ENCODE data around the gene EMC8. TPM values are rescaled to one million over a fixed set of nuclear protein-coding genes. Genes with fewer than 3 reads are reported as not detected.

The EMC8 gene
- total RNA-seq, 4 donors from 2014 or later = 11.8 to 26.6 (median 16.7) TPM

DNA sequence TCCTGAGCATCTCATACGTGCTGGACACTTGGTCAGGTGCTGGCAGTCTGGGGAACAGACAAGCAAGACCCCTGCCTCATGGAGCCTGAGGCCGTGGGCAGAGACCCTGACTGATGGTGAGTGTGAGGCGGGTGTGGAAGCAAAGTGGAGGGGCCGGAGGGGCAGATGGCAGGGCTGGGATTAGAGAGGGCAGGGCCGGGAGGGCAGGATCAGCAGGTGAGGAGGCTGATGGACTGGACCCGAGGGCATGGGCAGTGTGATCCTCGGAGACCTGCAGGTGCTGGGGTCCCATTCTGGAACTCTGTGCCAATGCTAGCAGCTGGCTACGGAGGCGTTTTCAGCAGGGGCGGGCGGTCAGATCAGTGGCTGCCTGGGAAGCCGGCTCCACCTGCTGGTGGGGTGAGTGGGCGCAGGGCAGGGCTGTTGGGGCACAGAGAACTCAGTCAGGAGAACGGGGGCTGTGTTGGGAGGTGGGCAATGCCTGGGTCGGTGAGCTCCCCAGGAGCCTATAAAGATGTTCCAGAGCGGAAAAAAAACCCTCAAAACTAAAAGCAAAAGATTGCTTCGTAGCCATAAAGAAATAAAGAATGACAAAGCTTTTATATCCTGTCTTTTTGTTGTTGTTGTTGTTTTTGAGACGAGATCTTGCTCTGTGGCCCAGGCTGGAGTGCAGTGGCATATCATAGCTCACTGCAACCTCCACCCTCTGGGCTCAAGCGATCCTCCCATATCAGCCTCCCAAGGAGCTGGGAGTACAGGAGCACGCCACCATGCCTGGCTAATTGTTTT, 39.5 kb downstream of the EMC8 start:
- no peak for TF ChIP-seq CTCF (IDR thresholded peaks at IDR 0.05)
- no peak for TF ChIP-seq POLR2A (IDR thresholded peaks at IDR 0.05)
- intact Hi-C loops (cut with DNase I; ENCODE audit: low total_unique reads) = no loop called here
- no peaks in the 10 kb centered on the region for H3K27me3 ChIP-seq

DNA sequence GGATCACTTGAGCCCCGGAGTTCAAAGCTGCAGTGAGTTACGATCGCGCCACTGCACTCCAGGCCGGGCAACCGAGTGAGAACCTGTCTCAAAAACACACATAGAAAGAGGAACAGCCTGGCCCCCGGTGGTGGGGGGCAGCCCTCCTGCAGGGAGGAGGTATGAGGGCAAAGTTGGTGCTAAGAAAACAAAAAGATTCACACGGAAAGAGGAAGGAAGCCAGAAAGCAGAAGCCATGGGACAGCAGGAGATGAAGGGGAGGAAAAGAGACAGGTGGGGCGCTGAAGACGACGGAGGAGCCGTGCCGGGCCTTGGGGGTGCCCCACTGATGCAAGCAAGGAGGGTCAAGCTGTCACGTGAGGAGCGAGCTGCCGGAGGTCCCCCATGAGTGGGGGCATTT, 40.2 kb downstream of the EMC8 start:
- intact Hi-C loops (cut with DNase I; ENCODE audit: low total_unique reads) = no loop called here
- no peaks in the 10 kb centered on the region for H3K27me3 ChIP-seq
- no peak overlapping the region for H3K27ac ChIP-seq
- no peaks in the 10 kb centered on the region for H3K4me1 ChIP-seq
- H3K4me3 ChIP-seq = no peak overlapping the region
- no peak for DNase-seq
- H3K9me3 ChIP-seq = no peaks in the 10 kb centered on the region
- no peaks in the 10 kb centered on the region for H3K36me3 ChIP-seq
- TF ChIP-seq CTCF (IDR thresholded peaks at IDR 0.05) (no peak), POLR2A (IDR thresholded peaks at IDR 0.05) (no peak)

More for the DNA sequence above, 39.5 kb downstream of the EMC8 start:
- H3K4me3 ChIP-seq = no peak overlapping the region
- no peak overlapping the region for H3K27ac ChIP-seq
- no peaks in the 10 kb centered on the region for H3K9me3 ChIP-seq
- no peaks in the 10 kb centered on the region for H3K36me3 ChIP-seq
- DNase-seq = no peak
- no peaks in the 10 kb centered on the region for H3K4me1 ChIP-seq

DNA sequence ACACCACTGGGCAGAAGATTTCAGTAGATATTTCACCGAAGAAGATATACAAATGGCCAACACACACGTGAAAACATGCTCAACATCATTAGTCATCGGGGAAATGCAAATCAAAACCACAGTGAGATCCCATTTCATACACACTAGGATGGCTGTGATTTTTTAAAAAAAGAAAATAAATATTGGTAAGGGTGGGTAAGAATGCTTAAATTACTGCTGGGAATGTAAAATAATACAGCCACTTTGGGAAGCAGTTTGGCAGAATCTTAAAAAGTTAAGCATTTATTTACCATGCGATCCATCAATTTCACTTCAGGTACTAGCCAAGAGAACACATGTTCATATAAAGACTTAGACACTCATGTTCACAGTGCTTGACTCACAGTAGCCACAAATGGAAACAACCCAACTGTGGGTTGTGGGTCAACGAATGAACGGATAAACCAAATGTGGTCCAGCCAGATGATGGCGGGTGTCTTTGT, 42.0 kb downstream of the EMC8 start:
- TF ChIP-seq POLR2A (IDR thresholded peaks at IDR 0.05) = no peak
- no peak for TF ChIP-seq CTCF (IDR thresholded peaks at IDR 0.05)
- H3K4me1 ChIP-seq = no peaks in the 10 kb centered on the region
- no peak overlapping the region for H3K4me3 ChIP-seq
- no peaks in the 10 kb centered on the region for H3K9me3 ChIP-seq
- intact Hi-C loops (cut with DNase I; ENCODE audit: low total_unique reads) = no loop called here
- no peak overlapping the region for H3K27ac ChIP-seq
- no peaks in the 10 kb centered on the region for H3K36me3 ChIP-seq
- DNase-seq = no peak
- H3K27me3 ChIP-seq = no peaks in the 10 kb centered on the region

DNA sequence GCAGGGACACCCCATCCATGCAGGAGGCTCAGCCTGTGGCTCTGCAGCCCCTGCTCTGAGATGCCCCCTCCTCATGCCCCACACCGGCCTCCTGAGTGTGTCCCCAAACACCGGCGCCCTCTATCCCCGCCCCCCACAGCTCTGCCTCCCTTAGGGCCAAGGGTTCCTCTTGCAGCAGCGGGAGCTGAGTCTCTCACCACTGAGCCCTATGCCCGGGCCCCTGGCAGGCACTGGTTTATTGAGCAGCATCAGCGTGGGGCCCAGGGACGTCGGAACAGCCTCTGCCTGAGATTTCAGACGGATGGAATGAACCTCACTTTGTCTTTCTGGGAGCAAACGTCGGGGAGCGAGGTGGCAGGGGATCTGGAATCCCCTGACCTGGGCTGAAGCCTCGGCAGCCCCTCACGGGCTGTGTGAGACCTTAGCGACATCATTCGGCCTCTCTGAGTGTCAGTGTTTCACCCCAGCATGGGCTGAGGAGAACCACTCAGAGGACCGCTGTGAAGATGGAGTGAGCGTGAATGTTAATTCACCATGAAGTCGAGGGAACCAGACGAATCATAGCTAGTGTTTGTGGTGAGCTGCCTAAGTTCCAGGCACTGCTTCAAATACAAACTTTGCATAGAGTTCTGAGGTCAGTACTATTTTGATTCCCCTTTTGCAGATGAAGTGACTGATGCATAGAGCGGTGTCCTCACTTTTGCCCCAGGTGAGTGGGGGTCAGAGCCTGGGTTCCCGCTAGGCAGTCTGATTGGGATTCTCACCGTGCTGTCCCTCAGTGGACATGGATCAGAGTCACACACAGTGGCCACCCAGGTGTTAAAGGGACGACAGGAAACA, 43.2 kb downstream of the EMC8 start:
- Histone ChIP-seq H3K27ac (no peak overlapping the region), H3K27me3 (no peaks in the 10 kb centered on the region), H3K9me3 (no peaks in the 10 kb centered on the region), H3K36me3 (no peaks in the 10 kb centered on the region), H3K4me1 (peaks cover 0 to 3% of the 10 kb centered on the region in 2 donors), H3K4me3 (no peak overlapping the region)
- intact Hi-C loops (cut with DNase I; ENCODE audit: low total_unique reads) = no loop called here
- no peak for TF ChIP-seq CTCF (IDR thresholded peaks at IDR 0.05)
- no peak for TF ChIP-seq POLR2A (IDR thresholded peaks at IDR 0.05)
- DNase-seq = no peak

DNA sequence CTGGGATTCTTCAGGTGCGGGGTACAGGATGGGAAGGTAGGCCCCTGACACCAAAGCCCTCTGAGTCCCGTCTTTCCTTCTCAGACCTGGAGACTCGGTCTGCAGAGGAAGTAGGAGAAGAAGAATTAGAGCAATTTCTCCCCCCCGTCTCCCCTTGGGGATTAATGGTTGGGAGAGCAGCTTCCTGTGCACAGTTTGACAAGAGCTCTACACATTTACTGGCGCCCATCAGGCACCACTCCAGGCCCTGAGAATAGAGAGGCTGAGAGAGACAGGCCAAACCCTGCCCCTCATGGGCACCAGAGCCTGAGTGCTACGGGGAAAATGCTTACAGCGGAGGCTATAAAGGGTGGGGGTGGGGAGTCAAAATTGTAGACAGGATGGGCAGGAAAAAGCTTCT, 44.9 kb downstream of the EMC8 start:
- intact Hi-C loops (cut with DNase I; ENCODE audit: low total_unique reads) = no loop called here
- no peak for DNase-seq
- Histone ChIP-seq H3K4me3 (no peak overlapping the region), H3K27ac (no peak overlapping the region), H3K4me1 (peaks cover 0 to 12% of the 10 kb centered on the region in 2 donors), H3K9me3 (no peaks in the 10 kb centered on the region), H3K36me3 (no peaks in the 10 kb centered on the region), H3K27me3 (peaks cover 0 to 10% of the 10 kb centered on the region in 2 donors)
- TF ChIP-seq POLR2A (IDR thresholded peaks at IDR 0.05) (no peak), CTCF (IDR thresholded peaks at IDR 0.05) (no peak)

Data from uterus (tissue), 4 donors.